Stimulated activated CD8-positive, alpha-beta memory T cell treated with anti-CD3 and anti-CD28 coated beads, Interleukin-12 subunit alpha, Interleukin-12 subunit beta, amount 100 ng/mL, for 1 hour (primary cell): ENCODE data around the gene PUM2.
"Not testable (repeated sequence)": the region's sequence is repeated elsewhere in the genome, so short reads cannot be mapped to it uniquely, and the experiment has no call there.

ENCODE experiments used
- DNase-seq: peaks from one replicate; pipeline ENCODE4 v3.0.0-alpha.2; 2020; ENCODE audit warnings: low read depth

The PUM2 gene

DNA sequence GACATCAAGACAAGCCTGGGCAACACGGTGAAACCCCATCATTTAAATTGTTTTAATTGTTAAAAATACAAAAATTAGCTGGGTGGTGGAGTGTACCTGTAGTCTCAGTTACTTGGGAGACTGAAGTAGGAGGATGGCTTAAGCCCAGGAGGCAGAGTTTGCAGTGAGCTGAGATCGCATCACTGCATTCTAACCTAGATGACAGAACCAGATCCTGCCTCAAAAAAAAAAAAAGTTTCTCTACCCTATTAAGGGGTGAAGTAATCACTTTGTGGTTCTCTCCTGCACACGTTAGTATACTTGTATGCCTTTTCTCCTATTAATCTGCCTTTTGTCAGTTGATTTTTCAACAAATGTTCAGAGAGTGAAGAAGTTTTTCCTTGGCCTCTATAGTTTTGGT lies 18.1 kb upstream of the PUM2 start:
- no peak for DNase-seq

DNA sequence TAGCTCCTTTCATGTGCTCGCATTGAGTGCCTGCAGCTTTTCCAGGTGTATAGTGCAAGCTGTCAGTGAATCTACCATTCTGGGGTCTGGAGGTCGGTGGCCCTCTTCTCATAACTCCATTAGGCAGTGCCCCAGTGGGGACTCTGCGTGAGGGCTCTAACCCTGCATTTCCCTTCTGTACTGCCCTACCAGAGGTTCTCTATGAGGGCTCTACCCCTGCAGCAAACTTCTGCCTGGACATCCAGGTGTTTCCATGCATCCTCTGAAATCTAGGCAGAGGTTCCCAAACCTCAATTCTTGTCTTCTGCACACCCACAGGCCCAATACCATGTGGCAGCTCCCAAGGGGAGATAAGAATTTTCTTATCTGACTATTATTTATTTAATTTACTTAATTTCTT lies 17.3 kb upstream of the PUM2 start:
- not testable (repeated sequence) for DNase-seq

DNA sequence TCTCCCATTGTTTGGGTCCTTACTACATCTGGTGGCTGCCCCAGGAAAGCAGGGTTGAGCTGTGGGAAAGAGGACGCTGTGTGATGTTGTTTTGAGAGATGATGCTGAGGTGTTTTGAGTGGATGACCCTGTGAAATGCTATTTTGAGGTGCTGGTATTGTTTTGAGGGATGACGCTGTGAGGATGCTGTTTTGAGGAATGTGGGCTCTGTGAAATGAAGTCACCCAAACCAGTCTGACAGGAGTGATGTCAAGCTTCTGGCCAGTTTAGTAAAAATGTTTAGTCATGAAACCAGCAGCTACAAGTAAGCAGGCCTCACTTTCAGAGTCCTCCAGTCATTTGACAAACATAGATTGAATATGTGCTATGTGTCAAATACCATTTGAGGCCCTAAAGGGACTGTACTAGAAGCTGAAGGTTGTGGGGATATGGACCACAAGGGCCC lies 16.1 kb upstream of the PUM2 start:
- no peak for DNase-seq

DNA sequence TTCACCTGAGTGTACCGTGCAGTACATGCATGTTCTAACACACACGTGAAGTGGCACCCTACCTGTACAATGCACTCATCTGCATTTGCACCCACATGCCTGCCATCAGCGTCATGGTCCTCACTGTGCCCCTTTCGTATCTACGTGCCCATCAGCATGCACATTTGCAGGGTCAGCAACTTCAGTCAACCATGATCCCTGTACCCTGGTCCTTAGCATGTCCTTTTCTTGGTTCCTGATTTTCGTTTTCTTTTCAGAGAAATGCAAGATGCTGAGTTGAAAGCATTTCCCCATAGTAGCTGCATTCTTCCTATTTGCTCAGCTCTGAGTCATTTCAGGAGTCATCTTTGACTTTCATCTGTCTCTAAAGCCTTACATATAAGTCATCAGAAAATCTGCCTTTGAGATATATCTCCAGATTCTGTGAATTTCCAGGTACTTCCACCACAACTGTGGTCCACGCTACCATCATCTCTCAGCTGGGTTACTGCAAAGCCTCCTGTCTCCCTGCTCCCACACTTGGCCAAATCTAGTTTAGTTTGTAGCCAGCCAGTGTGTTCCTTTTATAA lies 14.7 kb upstream of the PUM2 start:
- no peak for DNase-seq

DNA sequence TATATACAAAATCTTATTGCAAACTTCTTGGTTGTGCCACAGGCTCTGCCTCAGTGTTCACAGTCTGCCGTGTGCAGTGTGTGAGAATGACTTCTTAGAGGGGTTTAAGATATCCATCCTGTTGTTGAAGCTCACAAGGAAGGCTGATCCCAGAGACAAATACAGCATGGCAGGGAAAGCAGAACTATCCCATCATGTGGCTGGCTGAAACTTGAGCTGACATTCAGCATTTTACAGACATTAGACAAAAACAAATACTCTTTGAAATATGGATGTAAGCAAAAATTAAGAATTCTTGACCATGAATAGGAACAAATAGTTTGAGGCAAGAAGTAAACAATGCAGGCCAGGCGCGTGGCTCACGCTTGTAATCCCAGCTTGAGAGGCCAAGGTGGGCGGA lies 12.9 kb upstream of the PUM2 start:
- no peak for DNase-seq

DNA sequence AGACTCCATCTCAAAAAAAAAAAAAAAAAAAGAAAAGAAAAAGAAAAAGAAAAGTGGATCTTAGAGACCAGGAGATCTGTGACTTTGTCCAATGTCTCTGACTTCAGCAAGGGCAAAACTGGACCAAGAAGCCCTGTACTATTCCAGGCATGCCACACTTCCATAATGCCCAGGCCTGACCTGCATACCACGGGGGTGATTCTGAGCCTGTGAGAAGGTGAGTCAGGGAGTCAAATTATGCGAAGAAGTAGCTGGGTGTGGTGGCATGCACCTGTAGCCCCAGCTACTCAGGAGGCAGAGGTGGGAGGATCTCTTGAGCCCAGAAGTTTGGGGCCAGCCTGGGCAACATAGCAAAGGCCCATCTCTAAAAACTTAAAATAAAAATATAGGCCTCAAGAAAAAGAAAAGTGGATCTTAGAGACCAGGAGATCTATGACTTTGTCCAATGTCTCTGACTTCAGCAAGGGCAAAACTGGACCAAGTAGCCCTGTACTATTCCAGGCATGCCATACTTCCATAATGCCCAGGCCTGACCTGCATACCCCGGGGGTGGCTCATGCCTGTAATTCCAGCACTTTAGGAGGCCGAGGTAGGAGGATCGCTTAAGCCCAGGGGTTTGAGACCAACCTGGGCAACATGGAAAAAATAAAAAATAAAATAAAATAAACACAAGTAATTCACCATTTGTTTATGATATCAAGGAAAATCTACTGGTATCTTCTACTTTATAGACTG lies 12.2 kb upstream of the PUM2 start:
- DNase-seq = no peak

DNA sequence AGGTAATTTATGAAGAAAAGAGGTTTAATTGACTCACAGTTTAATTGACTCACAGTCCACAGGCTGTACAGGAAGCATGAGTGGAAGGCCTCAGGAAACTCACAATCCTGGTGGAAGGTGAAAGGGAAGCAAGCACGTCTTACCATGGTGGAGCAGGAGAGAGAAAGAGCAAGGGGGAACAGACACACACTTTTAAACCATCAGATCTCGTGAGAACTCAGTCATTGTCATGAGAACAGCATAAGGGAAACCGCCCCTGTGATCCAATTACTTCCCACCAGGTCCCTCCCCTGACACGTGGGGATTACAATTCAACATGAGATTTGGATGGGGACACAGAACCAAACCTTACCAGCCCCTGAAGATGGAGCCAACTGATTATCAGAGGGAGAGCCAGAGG lies 11.2 kb upstream of the PUM2 start:
- no peak for DNase-seq

DNA sequence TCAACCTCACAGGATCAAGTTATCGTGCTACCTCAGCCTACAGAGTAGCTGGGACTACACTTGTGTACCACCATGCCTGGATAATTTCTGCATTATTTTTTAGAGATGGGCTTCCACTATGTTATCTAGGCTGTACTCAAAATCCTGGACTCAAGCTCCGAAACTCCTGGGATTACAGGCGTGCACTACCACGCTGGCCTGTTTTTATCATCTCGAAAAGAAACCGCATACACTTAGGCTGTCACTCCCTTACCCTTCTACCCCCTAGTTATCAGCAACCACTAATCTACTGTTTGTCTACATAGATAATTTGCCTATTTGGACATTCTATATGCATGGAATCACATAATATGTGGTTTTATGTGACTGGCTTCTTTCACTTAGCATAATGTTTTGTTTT lies 8.5 kb upstream of the PUM2 start:
- DNase-seq = no peak

DNA sequence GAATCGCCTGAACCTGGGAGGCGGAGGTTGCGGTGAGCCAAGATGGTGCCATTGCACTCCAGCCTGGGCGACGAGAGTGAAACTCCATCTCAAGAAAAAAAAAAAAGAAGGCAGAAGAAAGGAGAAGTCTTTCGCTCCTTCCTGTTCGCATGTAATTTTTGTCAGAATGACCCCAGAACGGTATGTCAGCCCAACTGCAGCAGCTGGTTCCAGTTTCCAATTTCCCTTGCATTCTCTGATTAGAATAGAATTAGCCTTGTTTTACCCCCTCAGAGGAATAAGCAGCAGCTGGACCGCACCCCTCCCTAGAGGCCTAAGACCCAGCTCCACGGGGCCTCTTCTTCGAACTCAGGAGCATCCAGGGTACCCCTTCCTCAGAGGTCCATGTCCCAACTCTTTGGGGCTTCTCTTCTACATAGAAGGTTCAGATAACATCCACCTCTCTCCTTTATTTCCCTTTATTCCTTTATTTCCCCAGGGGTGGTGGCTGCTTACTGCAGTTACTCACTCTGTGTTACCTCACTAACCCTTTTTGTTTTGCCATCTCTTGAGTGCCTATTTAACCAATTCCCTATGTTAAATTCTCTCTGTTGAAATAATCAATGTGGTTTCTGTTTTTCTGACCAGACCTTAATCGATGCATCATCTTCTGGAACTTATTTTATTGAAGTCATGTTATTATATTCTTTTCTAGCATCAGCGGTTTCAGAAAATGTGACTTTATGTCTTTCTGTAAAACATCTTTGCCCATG lies 7.2 kb upstream of the PUM2 start:
- DNase-seq = no peak

DNA sequence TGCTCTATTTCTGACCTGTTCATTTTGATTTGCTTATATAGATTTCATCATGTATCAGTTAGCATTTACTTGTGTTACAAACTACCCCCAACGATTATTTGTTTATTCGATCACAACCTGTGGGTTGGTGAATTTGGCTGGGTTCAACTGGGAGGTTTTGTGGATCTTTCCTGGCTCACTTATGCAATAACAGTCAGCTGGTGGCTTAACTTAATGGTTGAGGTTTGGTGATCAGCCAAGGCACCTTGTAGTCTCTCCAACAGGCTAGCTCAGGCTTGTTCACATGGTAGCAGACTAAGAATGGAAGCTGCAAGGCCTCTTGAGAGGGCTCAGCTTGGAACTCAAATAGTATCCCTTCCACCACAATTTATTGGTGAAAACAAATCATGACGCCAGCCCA lies 5.4 kb upstream of the PUM2 start:
- no peak for DNase-seq

DNA sequence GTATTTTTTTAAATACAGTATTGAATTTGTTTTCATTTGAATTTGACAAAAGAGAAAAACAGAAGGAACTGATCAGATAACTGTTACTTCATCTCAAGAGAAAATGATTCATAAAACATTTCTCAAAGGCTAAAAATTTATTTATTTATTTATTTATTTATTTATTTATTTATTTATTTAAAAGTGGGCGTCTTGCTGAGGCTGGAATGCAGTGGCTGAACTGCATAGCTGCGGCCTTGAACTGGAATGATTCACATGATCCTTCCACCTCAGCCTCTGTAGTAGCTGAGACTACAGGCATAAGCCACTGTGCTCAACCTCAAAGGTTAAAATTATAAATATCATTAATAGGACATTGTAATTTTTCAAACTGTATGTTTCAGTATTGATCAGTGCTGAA lies 4.5 kb upstream of the PUM2 start:
- no peak for DNase-seq

DNA sequence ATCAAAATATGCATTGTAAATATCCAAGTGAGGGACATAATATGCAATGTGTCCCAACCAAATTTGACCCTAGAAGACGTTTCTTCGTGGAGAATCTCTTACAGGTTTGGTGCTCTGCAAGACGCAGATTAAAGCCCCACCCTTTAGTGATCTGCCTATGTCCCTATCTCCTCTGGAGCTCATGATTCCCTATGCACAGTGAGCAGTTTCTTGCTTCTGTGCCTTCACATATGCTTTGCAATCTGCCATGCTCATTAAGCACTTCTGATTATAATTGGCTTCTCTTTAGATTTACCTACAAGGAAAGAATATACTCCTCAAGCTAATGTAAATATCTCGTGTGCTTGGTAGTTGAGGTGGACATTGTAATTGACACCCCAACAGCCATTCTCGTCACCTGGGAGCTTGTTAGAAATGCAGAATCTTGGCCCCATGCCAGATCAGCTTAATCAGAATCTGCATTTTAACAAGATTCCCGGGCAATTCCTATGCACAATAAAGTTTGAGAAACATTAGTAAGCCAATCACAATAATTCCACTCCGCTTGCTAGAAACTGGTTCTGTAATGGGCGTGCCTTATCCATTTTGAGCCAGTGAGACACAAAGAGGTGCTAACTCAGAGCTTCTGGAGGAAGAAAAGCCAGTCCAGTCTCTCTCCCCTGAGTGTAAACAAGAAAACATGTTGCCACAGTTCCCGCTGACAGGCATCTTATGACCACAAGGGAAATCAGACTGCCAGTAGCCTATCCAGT lies 2.8 kb upstream of the PUM2 start:
- no peak for DNase-seq

DNA sequence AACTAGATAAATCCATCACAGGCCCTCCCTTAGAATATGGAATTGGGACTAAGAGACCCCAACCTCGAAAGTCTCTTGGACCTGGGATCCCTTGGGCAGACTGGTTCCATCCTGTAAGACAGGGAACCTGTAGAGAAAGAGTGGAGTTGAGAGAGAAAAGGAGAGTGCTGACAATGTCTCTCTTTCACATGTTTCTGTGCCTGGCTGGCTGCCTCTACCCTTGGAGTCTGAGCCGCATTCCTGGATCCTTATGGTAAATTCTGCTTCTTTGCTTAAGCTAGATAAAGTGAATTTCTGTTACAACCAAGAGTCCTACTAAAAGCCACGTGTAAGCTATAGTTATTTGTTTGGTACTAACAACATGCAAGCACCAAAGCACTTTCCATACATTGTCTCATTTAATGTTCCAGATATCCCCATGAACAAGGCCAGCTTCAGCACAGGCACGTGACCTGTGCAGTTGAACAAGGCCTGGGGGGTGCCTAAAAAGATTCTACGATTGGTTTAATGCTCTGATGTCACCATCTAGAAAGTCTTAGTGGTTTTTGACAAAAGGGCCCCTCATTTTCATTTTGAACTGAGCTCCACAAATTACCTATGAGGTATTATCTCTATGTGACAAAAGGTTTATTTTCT lies 2.1 kb upstream of the PUM2 start:
- no peak for DNase-seq

DNA sequence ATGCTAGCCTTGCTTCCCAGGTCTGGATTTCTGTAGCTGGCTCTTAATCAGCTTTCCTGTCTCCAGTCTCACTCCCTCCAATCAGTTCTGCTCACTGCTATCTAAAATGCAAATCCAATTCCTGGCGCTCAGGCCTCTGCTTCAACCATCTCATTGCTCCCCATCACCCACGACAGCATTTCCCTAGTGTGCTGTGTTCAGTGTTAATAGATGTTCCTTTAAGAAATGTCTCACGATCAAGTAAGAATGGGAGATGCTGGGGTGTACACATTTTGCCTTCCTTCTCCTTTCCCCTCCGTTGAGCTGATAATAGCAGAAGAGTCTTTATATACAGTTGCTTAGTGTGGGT lies 1.6 kb upstream of the PUM2 start:
- no peak for DNase-seq

DNA sequence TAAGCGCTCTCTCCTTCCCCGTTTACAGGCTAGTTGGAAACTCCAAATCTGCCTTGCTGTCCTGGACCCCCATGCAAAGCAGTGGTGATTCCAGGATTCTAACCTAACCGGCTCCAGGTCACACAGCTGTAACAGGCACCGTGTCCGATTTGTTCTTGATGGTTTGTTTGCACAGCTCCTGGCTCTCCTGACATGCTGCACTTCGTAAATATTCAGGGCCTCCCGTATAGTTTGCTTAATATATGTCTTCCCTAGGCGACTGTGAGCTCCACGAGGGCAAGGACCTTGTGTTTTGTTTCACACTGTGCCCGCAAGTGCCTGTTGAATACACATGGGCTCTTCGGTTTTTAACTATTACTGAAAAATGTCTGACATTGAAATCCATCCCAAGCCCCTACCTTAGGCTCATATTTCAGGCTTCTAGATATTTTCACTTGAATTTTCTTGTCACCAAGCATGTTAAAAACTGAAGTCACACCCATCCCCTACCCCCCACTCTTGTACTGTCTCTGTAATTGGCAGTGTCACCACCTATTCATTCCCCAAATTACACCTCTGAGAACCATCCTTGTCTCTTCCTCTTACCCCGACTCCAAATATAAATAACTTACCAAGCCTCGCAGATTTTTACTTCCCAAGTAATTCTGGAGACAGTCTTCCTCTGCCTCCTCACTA lies 1.0 kb upstream of the PUM2 start:
- DNase-seq = no peak

DNA sequence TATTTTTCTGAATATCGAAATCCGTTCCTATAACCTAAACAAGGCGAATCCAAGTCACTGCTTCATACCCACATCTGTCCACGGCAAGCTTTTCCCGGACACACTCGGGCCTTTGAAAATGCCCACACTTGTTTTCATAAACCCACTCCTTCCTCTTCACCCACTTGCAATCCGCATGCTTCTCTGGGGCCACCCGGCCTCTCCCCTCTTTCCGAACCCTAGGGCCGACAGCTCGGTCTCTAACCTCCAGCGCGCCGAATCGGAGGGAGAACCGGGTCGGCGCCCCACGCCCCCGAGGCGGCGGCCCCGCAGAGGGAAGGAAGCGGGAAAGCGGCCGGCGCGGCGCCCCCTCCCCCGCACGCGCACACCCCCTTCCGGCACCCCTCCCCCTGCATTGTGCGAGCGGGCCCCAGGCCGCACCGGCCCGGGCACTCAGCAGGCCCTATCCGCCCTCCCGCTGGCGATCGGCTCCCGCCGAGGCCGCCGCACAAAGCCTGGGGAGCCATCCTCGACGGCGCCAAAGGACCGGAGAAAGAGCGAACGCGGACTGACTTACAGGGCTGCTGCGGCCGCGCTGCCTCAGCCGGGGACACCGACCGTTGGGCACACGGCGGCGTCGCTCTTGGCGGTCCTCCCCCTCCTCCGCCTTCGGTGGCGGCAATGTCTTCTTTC lies 467 bp downstream of the PUM2 start:
- DNase-seq = no peak

DNA sequence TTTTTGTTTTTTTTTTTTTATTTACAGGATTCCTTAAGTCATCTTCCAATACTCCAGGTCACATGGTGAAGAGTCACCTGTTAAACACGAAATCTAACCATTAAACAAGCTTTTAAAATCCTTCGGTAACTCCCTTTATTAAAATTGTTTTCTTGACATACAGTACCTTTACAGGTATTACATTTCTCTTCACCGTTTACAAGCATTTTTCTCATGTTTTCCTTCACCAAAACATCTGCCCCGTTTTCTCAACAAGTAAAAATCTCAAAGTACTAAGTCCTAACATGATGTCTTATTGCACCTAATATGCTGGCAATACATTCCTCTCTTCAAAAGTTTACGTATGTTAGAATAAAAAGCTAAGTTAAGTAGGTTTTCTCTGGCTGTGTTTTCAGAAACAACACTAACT lies 1.1 kb downstream of the PUM2 start:
- no peak for DNase-seq

DNA sequence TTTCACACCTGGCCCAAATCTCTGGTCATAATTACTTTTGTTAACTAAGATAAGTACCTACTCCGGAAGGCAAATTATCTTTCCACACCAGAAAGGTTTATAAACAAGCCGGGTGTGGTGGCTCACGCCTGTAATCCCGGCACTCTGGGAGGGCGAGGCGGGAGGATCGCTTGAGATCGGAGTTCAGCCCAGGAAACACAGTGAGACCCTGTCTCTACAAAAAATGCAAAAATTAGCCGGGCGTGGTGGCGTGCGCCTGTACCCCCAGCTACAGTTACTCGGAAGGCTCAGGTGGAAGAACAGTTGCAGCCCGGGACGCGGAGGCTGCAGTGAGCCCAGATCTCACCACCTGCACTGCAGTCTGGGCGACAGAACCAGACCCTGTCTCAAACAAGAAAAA lies 2.1 kb downstream of the PUM2 start:
- no peak for DNase-seq

DNA sequence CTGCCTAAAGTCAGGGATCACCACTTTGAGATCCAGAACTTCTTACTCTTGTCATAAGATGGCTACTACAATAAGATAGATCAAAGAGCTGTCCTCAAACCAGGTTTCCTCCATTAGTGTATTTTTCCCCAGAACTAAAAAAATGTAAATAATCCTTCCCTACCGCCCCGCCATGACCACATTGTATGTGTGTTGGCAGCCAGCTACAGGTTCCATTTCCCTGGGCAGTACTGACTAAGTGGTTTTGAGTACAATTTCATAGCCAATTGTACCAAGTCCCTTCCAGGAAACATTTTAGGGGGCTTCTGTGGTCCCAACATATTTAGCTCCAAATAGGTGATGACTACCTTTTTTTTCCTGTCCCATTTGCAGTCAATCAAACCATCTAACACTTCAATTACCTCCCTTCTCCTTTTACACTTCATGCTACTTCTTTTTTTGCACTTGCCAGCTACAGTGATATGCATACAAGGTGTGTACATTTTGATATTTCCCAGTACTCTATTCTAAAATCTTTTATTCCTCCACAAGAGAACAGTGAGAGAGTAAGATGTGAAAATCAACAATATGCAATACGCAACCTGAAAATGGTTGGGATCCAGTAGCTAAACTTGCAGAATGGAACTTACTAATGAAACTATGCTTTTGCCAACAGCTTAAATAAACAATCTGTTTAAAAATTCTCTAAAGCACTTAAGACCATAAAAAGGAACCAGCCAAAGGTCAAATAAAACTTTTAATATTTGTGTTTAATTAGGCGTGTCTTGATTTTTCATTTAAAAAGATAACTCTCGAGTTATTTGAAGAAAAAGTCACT lies 3.9 kb downstream of the PUM2 start:
- no peak for DNase-seq

DNA sequence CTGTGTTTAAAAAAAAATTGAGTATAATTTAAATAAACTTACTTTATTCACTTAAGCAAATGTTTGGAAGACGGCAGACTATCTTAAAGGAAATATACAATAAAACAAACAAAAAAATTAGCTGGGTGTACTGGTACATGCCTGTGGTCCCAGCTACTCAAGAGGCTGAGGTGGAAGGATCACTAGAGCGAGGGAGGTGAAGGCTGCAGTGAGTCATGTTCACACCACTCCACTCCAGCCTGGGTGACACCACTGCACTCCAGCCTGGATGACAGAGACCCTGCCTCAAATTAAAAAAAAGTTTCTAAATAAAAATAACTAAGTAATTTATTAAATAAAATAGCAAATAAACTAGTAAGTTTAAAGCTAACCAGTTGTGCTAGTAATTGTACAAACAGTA lies 7.5 kb downstream of the PUM2 start:
- DNase-seq = no peak
